ENCODE measurements around the gene SLC17A7.
A peak's percentile ranks its signal among the peaks of the same experiment; 100 is the strongest.

The SLC17A7 gene

GRCh38 chr19:49403404-49404187 lies 37.7 kb downstream of the SLC17A7 start:
- DNase-seq: no peak

- no peak for DNase-seq
Observed at GRCh38 chr19:49400029-49400428, 41.3 kb downstream of the SLC17A7 start.

GRCh38 chr19:49398931-49399330 lies 42.4 kb downstream of the SLC17A7 start:
- DNase-seq: no peak

DNA sequence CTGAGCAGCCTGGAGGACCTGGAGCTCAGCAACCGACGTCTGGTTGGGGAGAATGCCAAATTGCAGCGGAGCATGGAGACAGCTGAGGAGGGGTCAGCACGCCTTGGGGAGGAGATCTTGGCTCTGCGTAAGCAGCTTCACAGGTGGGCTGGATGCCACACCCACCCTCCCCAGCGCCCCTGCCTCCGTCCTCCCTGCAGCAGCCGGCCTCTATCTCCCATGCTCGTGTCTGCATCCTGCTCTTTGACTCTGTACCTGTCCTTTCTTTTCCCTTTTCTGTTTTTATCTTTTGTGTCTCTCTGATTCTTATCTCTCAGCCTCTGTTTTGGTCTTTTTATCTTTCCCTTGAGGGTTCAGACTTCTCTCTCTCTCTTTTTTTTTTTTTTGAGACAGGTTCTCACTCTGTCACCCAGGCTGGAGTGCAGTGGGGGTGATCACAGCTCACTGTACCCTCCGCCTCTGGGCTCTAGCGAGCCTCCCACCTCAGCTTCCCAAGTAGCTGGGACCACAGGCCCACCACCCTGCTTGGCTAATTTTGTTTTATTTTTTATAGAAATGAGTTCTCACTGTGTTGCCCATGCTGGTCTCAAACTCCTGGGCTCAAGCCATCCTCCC lies 43.2 kb downstream of the SLC17A7 start:
- DNase-seq: no peak

GRCh38 chr19:49396738-49397505 lies 44.4 kb downstream of the SLC17A7 start:
- DNase-seq: no peak

GRCh38 chr19:49395581-49396407 lies 45.5 kb downstream of the SLC17A7 start:
- DNase-seq: no peak

DNA sequence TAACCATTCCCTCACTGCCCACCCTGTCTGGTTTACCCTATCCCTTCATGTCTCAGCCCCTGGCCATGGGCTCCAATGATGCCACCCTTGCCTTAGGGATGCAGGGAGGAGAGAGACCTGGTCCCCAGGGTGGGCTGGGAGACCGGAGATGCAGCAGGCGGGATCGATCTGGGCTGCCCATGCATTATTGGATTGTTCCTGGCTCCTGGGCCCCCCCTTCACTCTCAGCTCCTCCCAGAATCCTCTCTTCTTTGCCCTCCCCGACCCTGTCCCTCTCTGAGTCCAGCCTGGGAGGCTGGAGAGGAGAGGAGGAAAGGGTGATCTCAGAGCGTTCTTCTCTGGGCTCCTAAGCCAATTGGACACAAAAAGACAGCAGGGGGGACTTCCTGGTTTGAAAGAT lies 47.4 kb downstream of the SLC17A7 start:
- DNase-seq: no peak

GRCh38 chr19:49391581-49392399 lies 49.5 kb downstream of the SLC17A7 start:
- peak; percentile 34 to 73 (median 51) for DNase-seq

DNA sequence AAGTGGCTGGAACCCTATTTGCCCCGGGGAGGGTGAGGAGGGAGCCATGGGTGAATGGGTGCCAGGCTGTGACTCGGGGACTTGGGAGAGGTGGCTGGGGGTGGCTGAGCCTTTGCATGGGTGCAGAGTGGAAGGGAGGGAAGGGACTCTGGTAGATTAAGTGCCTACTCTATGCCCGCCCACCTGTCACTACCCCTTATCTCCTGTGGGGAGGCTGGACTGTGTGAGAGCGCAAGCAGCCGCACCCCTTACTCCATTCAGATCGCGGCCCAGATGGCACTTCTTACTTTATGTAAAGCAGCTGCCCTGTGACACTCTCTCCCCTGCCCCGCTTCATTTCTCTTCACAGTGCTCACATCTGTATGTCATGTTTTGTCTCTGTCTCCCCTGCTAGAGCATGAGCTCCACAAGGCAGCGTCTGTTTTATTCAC lies 50.4 kb downstream of the SLC17A7 start:
- no peak for DNase-seq

DNA sequence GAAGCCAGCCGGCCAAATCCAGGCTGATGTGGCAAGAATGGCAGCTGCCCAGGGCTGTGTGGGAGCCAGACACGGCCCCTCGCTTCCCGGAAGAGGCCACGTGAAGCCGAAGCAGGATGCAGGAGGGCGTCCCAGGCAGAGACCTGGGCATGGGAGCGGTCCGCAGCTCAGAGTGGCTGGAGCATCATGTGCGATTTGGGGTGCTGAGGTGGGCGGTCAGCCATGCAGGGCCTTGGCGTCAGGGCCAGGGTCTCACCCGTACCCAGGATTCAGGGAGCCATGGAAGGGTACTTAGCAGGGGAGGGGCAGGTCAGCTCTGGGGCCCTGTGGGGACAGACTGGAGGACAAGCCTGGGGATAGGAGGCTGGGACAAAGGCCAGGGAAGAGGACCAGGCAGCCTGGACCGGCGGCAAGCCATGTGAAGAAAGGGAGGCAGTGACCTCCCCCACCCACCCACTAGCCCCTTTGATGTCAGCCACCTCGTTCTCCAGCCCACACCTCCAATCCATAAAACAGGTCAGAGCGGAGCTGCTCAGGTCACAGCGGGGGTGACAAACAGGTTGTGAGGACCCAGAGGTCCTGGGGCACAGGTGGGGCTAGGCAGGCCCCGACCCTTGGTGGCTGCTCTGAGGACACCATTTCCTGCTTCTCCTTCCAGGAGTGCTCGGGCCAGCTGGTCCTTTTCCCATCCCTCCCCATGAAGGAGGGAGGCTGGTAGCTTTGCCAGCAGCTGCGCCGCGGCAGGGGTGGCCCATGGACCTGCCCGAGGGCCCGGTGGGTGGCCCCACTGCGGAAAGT lies 51.0 kb downstream of the SLC17A7 start:
- no peak for DNase-seq

GRCh38 chr19:49389406-49389805 lies 51.9 kb downstream of the SLC17A7 start:
- no peak for DNase-seq

- peak; percentile 52 to 78 (median 58) for DNase-seq
Observed at GRCh38 chr19:49387936-49388372, 53.4 kb downstream of the SLC17A7 start, which contains the start of gene KASH5. TSS of gene KASH5 (plus strand) at chr19:49388249. CDS start at chr19:49390884, 2,635 bp downstream.

DNA sequence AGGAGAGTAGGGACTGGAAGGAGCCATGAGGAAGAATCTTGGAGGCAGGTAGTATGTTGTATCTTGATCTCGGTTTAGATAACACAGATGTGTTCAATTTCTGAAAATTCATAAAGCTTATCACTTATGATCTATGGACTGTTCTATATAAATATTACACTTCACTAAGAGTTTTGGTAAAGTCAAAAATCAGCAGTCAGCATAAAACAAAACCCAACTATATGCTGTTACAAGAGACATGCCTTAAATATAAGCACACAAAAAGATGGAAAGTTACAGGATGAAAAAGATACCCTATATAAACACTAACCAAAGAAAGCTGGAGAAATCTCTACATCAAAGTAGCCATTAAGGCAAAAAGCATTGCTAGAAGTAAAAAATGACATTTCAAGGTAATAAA lies 57.7 kb downstream of the SLC17A7 start:
- no peak for DNase-seq

DNA sequence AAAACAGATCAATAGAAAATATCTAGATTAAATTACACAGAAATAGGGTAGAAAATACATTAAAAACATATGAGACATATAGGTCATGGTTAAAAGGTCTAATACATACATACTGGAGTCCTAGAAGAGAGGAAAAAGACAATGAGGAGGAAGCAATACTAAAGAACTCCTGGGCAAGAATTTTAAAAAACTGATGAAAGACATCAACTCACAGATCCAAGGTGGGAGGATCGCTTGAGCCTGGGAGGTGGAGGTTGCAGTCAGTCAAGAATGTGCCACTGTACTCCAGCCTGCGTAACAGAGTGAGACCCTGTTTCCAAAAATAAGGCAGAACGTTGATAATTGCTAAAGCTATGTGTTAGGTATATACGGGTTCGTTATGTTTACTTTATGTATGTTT lies 58.7 kb downstream of the SLC17A7 start:
- DNase-seq: no peak

DNA sequence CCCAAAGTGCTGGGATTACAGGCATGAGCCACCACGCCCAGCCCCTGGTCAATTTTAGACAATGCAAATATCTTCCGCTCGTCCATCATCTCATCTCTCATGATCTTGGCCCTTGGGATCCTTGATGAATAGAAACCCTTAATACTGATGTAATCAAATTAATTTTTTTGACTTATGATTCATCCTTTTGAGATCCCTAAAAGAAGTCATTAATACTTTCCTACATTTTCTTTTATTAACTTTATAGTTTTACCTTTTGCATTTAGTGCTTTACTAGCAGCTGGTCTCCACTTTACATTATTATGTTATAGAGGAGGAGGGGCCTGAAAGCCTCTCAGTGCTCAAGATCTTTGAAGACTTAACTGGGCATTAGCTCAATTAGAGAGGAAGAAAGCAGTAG lies 60.9 kb downstream of the SLC17A7 start:
- no peak for DNase-seq
